Astrocyte (in vitro differentiated cells and primary cell): ENCODE results near the gene HSPA1A. TPM values are rescaled to one million over a fixed set of nuclear protein-coding genes. Genes with fewer than 3 reads are reported as not detected.

Experiments
- DNase-seq: peaks from one replicate; pipeline ENCODE4 v3.0.0-alpha.2; 2010; ENCODE audit warnings: low read depth
- FAIRE-seq: peaks from 2 replicates; lab custom pipeline; 2011; peaks lifted over from hg19 to GRCh38; lab: Jason Lieb, UNC
- H2AFZ ChIP-seq: 2 replicates; pipeline ENCODE4 v1.6.0; 2012; ENCODE audit warnings: low read depth, low read length, inconsistent platforms
- H3K27ac ChIP-seq: 2 replicates; pipeline ENCODE4 v1.5.1; 2011; ENCODE audit warnings: low read depth, low read length, inconsistent platforms
- H3K27me3 ChIP-seq: 2 replicates; pipeline ENCODE4 v1.6.0; 2011; ENCODE audit warnings: low read length, inconsistent platforms; ENCODE audit not compliant: insufficient read depth
- H3K36me3 ChIP-seq: 2 replicates; pipeline ENCODE4 v1.5.1; 2011; ENCODE audit warnings: low read length, inconsistent platforms; ENCODE audit not compliant: insufficient read depth
- H3K4me1 ChIP-seq: 2 replicates; pipeline ENCODE4 v1.5.1; 2011; ENCODE audit warnings: low read length, inconsistent platforms; ENCODE audit not compliant: insufficient read depth
- H3K4me2 ChIP-seq: 2 replicates; pipeline ENCODE4 v1.6.0; 2012; ENCODE audit warnings: low read length, inconsistent platforms
- H3K4me3 ChIP-seq: 2 replicates; pipeline ENCODE4 v1.5.1; 2011; ENCODE audit warnings: low read depth, mild to moderate bottlenecking, low read length, inconsistent platforms; ENCODE audit not compliant: insufficient read depth
- H3K79me2 ChIP-seq: 2 replicates; pipeline ENCODE4 v1.6.0; 2012; ENCODE audit warnings: mild to moderate bottlenecking, low read length, inconsistent platforms; ENCODE audit not compliant: insufficient read depth
- H3K9ac ChIP-seq: 2 replicates; pipeline ENCODE4 v1.6.0; 2012; ENCODE audit warnings: mild to moderate bottlenecking, low read length, inconsistent platforms
- H3K9me3 ChIP-seq: 2 replicates; pipeline ENCODE4 v1.5.1; 2012; ENCODE audit warnings: low read depth, mild to moderate bottlenecking, low read length, inconsistent platforms; ENCODE audit not compliant: insufficient read depth
- H4K20me1 ChIP-seq: 2 replicates; pipeline ENCODE4 v1.6.0; 2012; ENCODE audit warnings: low read length, inconsistent platforms; ENCODE audit not compliant: insufficient read depth
- H3K27ac Mint-ChIP-seq: one replicate; pipeline ENCODE4 v1.8.0; 2021; ENCODE audit warnings: mild to moderate bottlenecking, mixed read lengths; ENCODE audit not compliant: unreplicated experiment
- H3K27me3 Mint-ChIP-seq: one replicate; pipeline ENCODE4 v1.8.0; 2021; ENCODE audit warnings: low read depth, mixed read lengths; ENCODE audit not compliant: unreplicated experiment
- H3K36me3 Mint-ChIP-seq: one replicate; pipeline ENCODE4 v1.8.0; 2021; ENCODE audit warnings: low read depth, mixed read lengths; ENCODE audit not compliant: unreplicated experiment
- H3K4me1 Mint-ChIP-seq: one replicate; pipeline ENCODE4 v1.8.0; 2021; ENCODE audit warnings: low read depth, mixed read lengths; ENCODE audit not compliant: unreplicated experiment
- H3K4me3 Mint-ChIP-seq: one replicate; pipeline ENCODE4 v1.8.0; 2021; ENCODE audit warnings: mild to moderate bottlenecking, moderate library complexity, mixed read lengths; ENCODE audit not compliant: unreplicated experiment
- H3K9me3 Mint-ChIP-seq: one replicate; pipeline ENCODE4 v1.8.0; 2021; ENCODE audit warnings: mild to moderate bottlenecking, mixed read lengths; ENCODE audit not compliant: unreplicated experiment
- EZH2 ChIP-seq: IDR thresholded peaks from 2 replicates; pipeline ENCODE4 v1.6.1; 2012; ENCODE audit warnings: mild to moderate bottlenecking, low read length, inconsistent platforms; ENCODE audit not compliant: insufficient read depth
- total RNA-seq: library from RNA; stranded (reverse); gene quantifications from 2 replicates; pipeline ENCODE4 v1.2.1, GENCODE V29; 2021
- TF ChIP-seq, protein P1 (sequence below): IDR thresholded peaks from 2 replicates; pipeline ENCODE4 v1.5.1; 2011; ENCODE audit warnings: low read depth, mild to moderate bottlenecking, inconsistent platforms, low read length, moderate library complexity; ENCODE audit not compliant: insufficient read depth

The HSPA1A gene
- total RNA-seq, 1 donor from 2014 or later, result 52.7 TPM

DNA sequence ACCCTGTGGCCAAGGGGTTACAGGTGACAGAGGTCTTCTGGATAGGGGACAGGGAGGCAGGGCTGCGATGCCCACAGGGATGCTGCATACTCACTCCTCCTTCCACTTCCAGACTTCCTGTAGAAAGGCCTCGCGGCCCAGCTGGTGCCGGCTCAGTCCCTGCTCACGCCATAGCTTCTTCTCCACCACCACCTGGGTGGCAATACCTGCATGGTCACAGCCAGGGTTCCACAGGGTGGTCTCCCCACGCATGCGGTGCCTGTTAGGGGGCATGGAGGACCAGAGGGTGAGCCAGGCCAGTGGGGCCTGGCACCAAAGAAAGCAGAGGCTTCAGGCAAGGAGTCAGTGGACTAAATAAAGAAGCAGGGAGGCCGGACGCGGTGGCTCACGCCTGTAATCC lies 29.9 kb upstream of the HSPA1A start:
- no peaks in the 10 kb centered on the region for H3K27me3 Mint-ChIP-seq
- H3K36me3 Mint-ChIP-seq, result peaks cover 17% of the 10 kb centered on the region
- Histone ChIP-seq H3K27me3 (no peaks in the 10 kb centered on the region), H3K9me3 (no peaks in the 10 kb centered on the region), H3K27ac (no peak overlapping the region), H4K20me1 (peaks cover 5% of the 10 kb centered on the region), H3K36me3 (peaks cover 26% of the 10 kb centered on the region), H2AFZ (no peak overlapping the region), H3K9ac (no peak overlapping the region), H3K79me2 (peaks cover 6% of the 10 kb centered on the region), H3K4me3 (no peak overlapping the region), H3K4me2 (no peak overlapping the region), H3K4me1 (no peaks in the 10 kb centered on the region)
- H3K4me1 Mint-ChIP-seq, result no peaks in the 10 kb centered on the region
- H3K27ac Mint-ChIP-seq, result no peak overlapping the region
- DNase-seq, result no peak
- no peak overlapping the region for H3K4me3 Mint-ChIP-seq
- H3K9me3 Mint-ChIP-seq, result no peaks in the 10 kb centered on the region
- FAIRE-seq, result no peak
- TF ChIP-seq EZH2, result no peak
- TF ChIP-seq, protein P1, sequence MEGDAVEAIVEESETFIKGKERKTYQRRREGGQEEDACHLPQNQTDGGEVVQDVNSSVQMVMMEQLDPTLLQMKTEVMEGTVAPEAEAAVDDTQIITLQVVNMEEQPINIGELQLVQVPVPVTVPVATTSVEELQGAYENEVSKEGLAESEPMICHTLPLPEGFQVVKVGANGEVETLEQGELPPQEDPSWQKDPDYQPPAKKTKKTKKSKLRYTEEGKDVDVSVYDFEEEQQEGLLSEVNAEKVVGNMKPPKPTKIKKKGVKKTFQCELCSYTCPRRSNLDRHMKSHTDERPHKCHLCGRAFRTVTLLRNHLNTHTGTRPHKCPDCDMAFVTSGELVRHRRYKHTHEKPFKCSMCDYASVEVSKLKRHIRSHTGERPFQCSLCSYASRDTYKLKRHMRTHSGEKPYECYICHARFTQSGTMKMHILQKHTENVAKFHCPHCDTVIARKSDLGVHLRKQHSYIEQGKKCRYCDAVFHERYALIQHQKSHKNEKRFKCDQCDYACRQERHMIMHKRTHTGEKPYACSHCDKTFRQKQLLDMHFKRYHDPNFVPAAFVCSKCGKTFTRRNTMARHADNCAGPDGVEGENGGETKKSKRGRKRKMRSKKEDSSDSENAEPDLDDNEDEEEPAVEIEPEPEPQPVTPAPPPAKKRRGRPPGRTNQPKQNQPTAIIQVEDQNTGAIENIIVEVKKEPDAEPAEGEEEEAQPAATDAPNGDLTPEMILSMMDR, result no peak

DNA sequence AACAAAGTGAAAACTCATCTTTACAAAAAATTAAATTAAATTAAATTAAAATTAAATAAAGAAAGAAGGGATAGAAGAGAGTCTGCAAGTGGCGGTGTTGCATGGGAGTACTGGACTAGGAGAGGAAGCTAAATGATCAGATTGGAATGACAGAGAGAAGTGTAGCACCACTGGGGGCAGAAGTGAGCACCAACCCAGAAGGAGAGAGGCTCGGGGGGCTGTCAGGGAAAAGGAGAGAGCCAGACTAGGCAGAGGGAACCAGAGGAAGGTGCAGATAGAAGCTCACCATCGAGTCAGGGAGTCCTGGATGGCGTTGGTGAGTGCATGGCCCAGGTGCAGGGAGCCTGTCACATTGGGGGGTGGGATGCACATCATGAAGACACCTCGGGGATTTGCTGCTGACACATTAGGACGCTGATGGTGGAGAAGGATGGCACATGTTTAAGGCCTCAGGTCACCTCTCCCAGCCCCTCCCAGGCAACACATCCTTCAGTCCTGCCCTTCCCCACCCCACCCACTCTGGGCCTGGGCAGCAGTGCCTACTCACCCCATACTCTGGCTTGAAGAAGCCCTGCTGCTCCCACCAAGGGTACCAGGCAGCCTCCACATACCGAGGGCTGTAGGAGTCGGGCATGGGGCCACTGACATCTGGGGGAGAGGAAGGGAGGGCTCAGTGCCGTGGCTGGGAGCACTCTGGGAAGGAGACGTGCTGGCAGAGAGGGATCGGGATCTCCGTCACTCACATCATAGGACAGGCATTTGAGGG lies 23.8 kb upstream of the HSPA1A start:
- no peak overlapping the region for H3K4me3 ChIP-seq
- Mint-ChIP-seq H3K27ac (no peak overlapping the region), H3K4me3 (peak overlapping the region; percentile 70), H3K27me3 (no peaks in the 10 kb centered on the region), H3K4me1 (peaks cover 11% of the 10 kb centered on the region), H3K9me3 (no peaks in the 10 kb centered on the region), H3K36me3 (peaks cover 10% of the 10 kb centered on the region)
- H3K36me3 ChIP-seq, result peaks cover 18% of the 10 kb centered on the region
- H3K4me2 ChIP-seq, result no peak overlapping the region
- H3K79me2 ChIP-seq, result peaks cover 47% of the 10 kb centered on the region
- peaks cover 21% of the 10 kb centered on the region for H3K4me1 ChIP-seq
- TF ChIP-seq, protein P1, result peak; percentile 55
- no peak for TF ChIP-seq EZH2
- H3K9me3 ChIP-seq, result no peaks in the 10 kb centered on the region
- H3K27ac ChIP-seq, result no peak overlapping the region
- FAIRE-seq (no peak), DNase-seq (no peak)
- no peaks in the 10 kb centered on the region for H3K27me3 ChIP-seq
- H2AFZ ChIP-seq, result no peak overlapping the region
- no peak overlapping the region for H3K9ac ChIP-seq
- H4K20me1 ChIP-seq, result peaks cover 11% of the 10 kb centered on the region

DNA sequence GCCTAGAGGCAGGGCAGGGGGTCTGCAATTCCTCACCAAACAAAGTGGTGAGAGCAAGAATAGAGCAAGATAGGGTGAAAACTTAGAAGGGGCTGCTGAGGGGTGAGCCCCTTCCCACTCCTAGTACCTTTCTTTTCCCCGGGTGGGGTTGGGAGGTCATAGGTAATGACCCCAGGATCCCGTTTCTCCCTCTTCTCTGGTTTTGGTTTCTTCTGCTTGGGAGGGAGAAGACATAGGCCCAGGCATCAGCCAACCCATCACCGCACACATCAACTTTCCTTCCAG lies 23.3 kb upstream of the HSPA1A start:
- H3K9me3 ChIP-seq, result no peaks in the 10 kb centered on the region
- no peak overlapping the region for H2AFZ ChIP-seq
- H3K36me3 Mint-ChIP-seq, result peaks cover 10% of the 10 kb centered on the region
- no peak overlapping the region for H3K4me3 ChIP-seq
- no peaks in the 10 kb centered on the region for H3K9me3 Mint-ChIP-seq
- DNase-seq (no peak), FAIRE-seq (no peak)
- no peak overlapping the region for H3K27ac Mint-ChIP-seq
- H3K4me2 ChIP-seq, result peak overlapping the region; percentile 89
- H3K4me3 Mint-ChIP-seq, result peak overlapping the region; percentile 34
- H3K27me3 Mint-ChIP-seq, result no peaks in the 10 kb centered on the region
- peaks cover 11% of the 10 kb centered on the region for H3K4me1 Mint-ChIP-seq
- peaks cover 21% of the 10 kb centered on the region for H3K4me1 ChIP-seq
- TF ChIP-seq, protein P1, result no peak
- no peak for TF ChIP-seq EZH2
- H4K20me1 ChIP-seq, result peaks cover 11% of the 10 kb centered on the region
- H3K9ac ChIP-seq, result peak overlapping the region; percentile 20
- no peak overlapping the region for H3K27ac ChIP-seq
- no peaks in the 10 kb centered on the region for H3K27me3 ChIP-seq
- peaks cover 19% of the 10 kb centered on the region for H3K36me3 ChIP-seq
- H3K79me2 ChIP-seq, result peaks cover 47% of the 10 kb centered on the region
